Brain pericyte (primary cell): ENCODE measurements around the gene SMC5.
"Not testable (repeated sequence)": the region's sequence is repeated elsewhere in the genome, so short reads cannot be mapped to it uniquely, and the experiment has no call there.

ENCODE experiments used
- DNase-seq: peaks from one replicate; pipeline ENCODE4 v3.0.0-alpha.2; 2012; ENCODE audit warnings: low read depth, low spot score

Gene SMC5

DNA sequence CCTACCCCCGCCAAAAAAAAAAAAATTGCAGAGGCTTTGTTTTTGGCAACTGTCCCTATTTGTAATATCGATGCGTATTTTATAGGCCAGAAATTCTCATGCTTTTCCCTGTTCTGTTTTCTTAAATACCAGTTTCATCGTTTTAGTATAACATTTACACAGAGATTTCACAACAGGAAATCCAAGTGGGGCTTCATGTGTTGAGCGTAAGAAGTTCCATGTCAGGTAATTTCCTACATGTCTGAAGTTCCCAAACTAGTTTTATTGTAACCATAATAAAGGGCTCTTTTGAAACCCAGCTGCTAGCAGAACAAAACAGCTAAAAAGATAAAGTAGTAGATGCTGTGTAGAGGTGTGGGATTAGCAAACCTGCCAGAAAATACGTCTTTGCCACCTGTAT, 4.2 kb downstream of the SMC5 start:
- DNase-seq = no peak

DNA sequence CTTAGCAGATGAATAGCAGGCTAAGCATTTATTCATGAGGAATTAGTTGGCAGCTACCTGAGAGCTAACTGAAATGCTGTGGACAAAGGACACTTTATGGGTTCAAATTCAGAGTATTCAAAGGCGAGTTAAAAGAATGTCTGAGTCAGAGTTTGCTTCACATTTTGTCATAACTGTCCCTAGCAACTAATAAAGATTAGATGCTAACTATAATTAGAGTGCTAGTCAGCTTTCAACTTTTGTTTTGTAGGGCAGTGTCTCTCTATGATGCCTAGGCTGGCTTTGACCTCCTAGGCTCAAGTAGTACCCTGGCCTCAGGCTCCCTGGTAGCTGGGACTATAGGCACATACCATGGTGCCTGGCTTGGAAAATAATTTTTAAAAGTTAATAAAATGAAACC, 4.6 kb downstream of the SMC5 start:
- DNase-seq = no peak

DNA sequence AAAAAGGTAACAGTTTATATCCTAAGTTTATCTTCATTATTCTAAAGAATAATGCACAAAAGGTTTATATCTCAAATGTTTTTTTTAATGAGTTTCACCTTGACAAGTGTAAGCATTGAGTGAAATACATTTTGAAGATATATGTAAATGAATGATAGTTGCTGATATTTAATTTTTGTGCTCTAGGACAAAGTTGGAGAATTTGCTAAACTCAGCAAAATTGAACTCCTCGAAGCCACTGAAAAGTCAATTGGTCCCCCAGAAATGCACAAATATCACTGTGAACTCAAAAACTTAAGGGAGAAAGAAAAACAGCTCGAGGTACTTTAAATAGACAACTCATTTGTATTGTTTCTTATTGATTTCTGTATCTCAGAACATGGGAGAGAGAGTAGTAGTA, 19.5 kb downstream of the SMC5 start:
- no peak for DNase-seq

DNA sequence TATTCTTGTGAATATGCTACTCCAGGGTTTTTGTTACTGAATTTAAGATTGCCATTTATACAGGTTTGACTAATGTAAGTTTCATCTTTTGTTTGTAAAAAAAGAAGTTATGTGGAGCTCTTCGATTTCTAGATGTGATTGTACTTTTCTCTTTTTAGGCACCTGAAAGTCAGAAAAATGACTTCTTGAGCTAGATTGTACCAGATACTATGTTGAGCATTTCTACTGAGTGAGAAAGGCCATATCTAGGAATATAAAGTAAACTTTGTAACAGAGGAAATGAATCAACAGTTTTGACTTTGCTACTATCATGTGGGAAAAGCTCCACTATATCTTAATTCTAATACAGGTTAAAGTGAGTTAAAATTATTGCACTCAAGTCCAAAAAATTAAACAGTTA, 25.1 kb downstream of the SMC5 start:
- DNase-seq = no peak

DNA sequence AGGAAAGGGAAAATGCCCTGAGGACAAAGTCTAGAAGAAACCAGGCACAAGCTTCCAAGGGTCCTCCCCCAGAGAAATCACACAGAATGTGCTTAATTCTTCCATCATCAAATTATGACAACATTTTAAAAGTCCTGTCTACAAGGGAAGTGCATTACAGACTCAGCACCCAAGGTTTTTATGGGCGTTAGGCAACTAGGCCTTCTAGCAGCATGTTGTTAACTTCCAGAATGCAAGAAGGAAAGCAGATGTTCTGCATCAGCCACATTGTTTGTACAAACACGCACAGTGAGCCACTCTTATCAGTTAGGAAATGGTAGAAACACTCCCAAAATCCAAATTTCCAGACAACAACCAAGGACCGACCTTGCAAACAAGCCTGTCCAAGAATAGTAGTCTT, 26.5 kb downstream of the SMC5 start:
- DNase-seq = no peak

DNA sequence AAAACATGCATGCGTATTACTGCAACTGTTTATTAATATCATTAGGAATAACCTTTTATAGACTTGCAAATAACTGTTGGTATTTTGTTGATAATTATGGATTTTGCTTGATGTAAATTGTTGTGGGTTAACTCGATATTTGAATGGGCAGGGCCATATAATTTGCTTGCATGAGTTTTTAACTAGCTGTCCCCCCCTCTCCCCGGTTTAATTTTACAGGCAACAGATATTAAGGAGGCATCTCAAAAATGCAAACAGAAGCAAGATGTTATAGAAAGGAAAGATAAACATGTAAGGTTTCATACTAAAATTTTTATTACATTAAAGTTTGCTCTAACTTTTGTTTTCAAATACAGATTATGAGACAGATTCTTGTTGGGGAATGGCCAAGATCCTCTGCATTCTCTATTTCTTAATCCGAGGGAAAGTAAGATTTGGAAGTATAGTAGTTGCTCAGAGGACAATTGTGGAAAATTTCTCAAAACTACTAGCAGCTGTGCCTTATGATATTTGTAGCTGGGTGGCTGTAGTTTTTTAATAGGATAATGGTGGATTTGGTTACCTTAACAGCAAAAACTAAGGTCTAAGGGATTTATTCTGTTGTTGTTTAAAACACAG, 27.3 kb downstream of the SMC5 start:
- no peak for DNase-seq

DNA sequence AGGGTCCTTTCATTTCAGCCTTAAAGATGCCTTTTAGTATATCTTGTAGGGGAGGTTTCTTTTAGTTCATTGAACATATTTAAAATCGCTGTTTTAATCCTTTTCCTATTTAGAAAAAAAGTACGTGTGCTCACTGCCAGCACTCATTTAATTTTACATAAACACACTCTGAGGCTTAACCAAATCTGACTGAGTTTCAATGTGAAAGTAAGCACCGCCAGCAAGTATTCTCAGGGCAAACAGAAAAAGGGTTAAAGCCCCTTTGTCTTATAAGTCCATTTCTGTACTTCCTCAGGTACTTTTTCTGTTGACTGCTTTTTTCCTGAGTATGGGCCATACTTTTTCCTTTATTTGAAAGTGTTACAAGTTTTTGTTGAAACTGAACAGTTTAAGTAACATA, 31.8 kb downstream of the SMC5 start:
- DNase-seq = no peak

DNA sequence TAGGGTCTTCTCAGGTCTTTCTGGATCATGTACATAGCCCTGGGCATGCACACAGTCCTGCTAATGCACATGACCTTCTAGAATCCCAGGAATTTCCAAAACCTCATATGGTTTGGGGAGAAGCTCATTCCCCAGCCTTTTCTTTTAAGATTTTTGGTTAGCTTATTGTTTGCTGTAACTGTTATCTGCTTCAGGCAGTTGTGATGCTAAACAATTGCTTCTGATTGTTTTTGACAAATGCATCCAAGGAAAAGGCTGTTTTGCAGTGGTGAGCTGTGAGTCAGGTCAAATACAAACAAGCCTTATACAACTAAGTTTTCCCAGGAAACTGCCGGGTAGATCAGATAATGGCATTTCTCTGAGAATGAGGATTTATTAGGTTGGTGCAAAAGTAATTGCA, 32.7 kb downstream of the SMC5 start:
- DNase-seq = no peak

DNA sequence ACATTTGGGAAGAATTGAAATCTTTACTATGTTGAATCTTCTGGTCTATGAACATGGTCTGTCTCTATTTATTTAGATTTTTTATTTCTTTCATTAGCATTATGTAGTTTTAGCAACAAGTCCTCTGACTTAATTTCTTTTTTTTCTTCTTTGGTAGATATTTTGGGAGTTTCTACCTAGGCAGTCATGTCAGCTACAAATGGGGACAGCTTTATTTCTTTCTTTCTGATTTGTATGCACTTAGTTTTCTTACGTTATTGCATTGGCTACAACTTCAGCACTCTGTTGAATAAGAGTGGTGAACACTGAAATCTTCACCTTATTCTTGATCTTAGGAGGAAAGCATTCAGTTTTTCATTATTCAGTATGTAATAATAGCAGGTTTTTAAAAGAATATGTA, 33.5 kb downstream of the SMC5 start:
- DNase-seq = no peak

DNA sequence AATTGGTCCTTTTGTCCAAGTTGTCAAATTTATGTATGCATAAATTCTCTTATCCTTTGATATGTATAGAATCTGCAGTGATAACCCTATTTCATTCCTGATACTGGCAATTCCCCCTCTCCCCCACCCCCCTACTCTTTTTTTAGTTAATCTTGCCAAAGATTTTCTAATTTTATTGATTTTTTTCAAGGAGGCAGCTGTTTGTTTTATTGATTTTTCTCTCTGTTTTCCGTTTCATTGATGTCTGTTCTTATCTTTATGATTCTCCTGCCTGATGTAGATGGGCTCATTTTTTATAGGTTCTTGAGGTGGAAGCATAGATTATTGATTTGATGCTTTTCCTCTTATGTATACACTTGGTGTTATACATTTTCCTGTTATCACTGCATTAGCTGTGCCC, 34.4 kb downstream of the SMC5 start:
- no peak for DNase-seq

DNA sequence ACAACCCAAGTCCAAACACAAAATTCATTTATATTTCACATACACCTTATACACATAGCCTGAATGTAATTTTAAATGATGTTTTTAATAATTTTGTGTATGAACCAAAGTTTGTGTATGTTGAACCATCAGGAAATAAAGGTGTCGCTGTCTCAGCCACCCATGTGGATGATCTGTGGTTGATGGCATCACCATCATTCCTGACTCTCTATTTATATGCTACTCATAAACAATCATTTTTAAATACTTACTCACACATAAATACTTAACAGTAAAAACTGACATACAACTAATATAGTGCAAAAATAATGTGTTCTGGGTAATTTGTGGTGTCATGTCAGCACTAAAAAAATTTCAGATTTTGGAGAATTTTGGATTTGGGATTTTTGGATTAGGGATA, 38.4 kb downstream of the SMC5 start:
- DNase-seq = no peak

DNA sequence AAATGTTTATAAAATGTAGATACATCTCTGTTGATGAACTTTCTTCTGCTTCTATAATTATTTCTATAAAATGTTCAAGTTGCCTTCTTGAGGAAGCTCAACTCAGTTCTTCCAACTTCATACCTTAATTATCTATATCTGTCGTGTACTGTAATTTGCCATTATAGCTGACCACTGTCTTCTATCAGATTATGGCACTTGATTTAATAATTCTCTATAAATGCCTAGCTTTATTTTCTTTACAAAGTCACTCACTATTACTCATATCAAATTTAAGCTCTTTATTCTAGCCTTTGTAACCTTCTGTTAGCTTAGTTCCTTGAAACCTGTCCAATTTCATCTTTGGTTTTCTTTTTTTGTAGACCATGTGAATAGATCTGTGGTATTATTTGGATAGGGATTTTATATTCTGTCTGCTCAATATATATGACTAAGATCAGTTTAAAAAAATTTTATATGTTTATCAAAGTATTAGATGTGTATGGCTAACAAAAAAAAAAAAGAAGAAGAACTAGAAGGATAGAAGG, 39.5 kb downstream of the SMC5 start:
- no peak for DNase-seq

DNA sequence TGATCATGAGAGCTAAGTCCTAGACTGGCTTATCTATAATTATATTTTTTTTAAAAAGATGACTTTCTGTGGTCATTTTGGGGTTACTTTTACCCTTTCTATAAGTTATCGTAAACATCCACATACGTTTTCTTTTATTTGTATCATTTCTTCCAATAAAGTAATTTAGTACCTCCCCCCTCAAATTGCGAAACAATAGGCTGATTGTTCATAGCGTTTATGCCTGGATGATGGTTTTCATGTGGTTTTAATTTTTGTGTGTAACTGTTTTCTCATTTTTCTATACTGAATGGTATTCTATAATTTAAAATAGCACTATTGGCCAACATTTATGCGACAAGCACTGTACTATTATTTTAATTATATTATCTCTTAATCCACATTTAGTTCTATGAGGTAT, 44.5 kb downstream of the SMC5 start:
- no peak for DNase-seq

DNA sequence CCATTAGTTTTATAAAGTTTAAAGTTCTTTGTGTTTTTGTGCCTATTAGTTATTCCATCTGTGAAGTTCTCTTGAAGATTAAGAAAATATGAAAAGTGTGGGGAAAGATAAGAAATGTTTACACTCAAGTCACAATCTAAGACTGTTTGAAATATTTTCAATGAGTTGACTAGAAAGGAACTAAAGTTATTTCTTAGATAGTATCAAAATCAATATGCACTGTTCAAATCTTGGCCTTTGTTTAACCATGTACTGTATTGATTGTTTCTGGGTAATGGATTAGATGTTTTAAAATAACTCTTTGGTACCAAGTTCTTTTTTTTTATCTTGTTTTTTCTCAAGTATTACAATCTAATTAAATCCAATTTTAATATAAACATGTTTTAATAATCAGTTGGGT, 46.0 kb downstream of the SMC5 start:
- no peak for DNase-seq

DNA sequence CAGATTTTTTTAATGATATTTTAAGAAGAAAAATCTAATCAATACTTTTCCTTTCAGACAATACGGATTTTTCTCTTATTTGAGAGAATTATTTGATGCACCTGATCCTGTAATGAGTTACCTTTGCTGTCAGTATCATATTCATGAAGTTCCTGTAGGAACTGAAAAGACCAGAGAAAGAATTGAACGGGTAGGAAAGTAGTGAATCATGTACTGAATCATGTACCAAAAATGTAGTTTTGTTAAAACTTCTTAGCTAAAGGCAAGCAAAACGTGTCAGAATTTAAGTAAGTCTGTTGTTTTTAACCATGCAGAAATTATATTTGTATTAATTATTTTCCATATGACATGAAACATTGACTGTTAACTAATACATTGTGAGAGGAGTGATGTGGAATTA, 56.6 kb downstream of the SMC5 start:
- DNase-seq = no peak

DNA sequence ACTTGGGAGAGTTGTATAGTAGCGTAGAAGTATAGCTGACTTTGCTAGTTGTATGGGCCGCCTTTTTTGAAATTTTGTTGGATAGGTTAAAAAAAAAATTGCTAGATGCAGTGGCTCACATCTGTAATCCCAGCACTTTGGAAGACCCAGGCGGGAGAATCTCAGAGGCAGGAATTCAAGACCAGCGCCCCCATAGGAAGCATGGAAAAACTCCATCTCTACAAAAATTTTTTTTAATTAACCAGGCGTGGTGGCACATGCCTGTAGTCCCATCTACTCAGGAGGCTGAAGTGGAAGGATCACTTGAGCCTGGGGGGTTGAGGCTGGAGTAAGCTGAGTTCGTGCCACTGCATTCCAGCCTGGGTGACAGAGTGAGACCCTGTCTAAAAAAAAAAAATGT, 59.2 kb downstream of the SMC5 start:
- no peak for DNase-seq

DNA sequence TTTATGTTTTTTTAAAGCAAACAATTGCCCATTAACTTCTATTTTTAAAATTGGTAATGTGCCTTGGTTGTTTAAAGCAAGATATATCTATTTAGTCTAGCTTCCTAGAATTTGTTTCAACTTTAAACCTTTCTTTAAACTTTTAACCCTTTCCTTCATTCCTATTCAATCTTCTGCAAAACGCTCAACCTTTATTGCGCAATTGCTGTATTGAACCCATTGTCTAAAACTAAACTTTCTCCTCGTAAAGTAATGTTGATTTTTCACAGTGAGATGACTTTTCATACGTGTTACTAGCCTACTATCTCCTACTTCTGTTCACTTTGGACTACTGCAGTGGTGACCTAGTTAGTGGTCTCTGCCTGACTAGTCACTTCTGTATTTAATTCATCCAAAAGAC, 63.3 kb downstream of the SMC5 start:
- no peak for DNase-seq

DNA sequence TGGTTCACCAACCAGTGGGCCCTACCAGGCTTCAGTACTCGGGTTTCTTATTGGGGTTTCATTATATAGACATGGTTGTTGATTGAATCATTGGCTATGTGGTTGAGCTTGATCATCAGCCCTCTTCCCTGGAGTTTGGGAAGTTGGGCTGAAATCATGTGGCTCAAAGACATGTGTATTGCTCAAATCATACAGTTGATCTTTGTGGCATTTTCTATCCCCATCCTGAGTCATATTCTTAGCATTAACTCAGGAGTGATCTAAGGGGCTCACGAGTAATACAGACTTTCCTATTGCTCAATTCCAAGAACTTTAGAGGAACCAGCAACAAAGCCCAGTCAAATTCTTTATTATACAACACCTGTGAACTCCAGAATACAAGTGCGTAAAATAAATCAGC, 66.2 kb downstream of the SMC5 start:
- DNase-seq = no peak

DNA sequence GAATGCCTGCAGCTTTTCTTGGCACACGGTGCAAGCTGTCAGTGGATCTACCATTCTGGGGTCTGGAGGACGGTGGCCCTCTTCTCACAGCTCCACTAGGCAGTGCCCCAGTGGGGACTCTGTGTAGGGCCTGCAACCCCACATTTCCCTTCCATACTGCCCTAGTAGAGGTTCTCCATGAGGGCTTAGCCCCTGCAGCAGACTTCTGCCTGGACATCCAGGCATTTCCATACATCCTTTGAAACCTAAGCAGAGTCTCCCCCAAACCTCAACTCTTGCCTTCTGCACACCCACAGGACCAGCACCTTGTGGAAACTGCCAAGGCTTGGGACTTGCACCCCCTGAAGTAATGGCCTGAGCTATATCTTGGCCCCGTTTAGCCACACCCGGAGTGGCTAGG, 69.8 kb downstream of the SMC5 start:
- not testable (repeated sequence) for DNase-seq

DNA sequence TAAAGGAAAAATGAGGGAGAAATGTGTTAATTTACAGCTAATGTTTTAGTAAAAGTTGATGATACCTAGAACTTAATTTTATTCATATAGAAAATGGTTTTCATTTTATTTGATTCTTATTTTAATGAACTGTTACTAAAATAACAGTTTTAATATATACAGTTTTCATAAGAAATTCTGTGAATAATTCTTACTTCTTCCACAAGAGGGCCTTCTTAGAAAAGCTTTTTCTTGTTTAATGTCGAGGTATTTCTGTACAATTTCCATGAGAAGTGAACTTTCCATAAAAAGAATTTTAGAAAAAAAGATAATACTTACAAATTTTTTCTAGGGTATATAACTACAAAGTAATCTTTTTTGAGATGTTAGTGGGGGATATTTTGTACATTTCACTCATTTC, 81.8 kb downstream of the SMC5 start:
- DNase-seq = no peak

DNA sequence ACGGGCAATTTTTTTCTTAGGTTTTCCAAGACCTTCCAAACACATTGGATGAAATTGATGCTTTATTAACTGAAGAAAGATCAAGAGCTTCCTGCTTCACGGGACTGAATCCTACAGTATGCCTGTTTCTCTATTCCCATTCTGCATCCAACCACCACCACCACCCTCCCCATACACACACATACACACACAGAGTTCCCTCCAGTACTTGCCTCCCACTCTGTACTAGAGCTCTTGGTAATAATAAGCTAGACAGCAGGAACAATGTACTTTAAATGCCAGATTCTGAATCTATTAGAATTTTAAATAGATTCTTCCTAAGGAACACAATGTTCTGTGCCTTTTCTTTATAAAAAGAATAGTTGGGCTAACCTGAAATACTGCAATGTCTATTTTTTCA, 88.3 kb downstream of the SMC5 start:
- DNase-seq = no peak

DNA sequence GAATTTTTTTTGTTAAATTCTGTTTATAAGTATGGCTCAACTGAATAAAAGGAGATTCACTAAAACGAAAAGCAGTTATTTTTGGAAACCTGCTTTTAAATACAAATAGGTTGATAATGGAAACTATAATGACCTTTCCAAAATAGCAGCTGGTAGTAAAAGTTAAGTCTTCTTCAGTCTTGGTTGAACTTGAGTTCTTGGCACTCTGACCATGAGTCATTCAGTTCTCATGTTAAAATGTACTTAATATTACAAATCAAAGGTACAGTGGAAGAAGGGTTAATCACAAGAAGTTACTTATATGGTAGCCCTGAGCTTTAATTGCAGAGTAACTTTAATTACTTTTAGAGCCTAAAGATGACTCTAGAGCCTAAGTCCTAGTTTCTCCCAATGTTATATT, 93.6 kb downstream of the SMC5 start:
- DNase-seq = no peak

DNA sequence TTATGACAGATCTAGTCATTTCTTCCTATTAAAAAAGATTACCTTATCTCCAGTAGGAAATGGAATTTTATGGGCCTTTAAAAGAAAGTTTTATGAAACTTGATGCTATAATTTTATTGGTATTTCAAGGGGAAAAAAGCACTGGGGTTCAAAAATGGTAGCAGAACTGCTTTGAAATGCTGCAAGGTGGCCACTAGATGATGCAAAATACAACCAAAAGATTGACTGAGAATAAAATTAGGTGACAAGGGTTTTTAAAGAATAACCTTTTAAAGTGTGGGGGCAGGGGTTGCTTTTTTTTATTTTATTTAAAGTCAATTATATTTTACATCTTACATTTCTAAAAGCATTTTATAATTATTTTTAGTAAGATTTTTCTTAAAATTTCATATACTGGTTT, 94.0 kb downstream of the SMC5 start:
- DNase-seq = no peak

DNA sequence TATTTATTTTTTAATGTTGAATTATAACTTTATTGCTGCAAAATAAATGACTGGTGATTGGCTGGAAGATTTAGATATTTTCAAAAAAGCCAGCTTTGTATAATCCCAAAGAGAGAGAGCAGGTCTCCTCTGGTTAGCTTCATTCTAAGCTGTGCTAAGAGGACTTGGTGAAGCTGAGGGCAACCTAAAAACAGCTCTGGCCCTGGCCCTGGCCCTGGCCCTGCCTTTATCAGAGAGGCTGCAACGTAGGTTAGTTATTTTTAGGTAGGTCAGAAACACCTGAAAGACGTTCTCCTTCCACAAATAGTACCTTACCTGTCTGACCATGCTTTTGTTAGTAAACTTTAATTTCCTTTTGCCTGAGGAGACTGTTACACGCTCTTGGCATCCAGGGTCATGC, 97.0 kb downstream of the SMC5 start:
- no peak for DNase-seq
